Ascending aorta (tissue), 2 donors: ENCODE measurements around the gene TUBB2B. TPM values are rescaled to one million over a fixed set of nuclear protein-coding genes. Genes with fewer than 3 reads are reported as not detected.

ENCODE experiments used
- DNase-seq, 2 donors: peaks; one replicate each; pipeline ENCODE4 v3.0.0-alpha.2; 2019; ENCODE audit warnings: low spot score in 2 of 2
- H3K27ac ChIP-seq, 2 donors: fragments of 200-600 bp; sonication (generic); one replicate each; pipeline ENCODE4 v1.5.1; 2016 to 2017; ENCODE audit warnings: mild to moderate bottlenecking in 1 of 2
- H3K27me3 ChIP-seq: fragments of 200-600 bp; sonication (generic); one replicate; pipeline ENCODE4 v1.5.1; 2017
- H3K36me3 ChIP-seq, 2 donors: fragments of 200-600 bp; sonication (generic); one replicate each; pipeline ENCODE4 v1.5.1; 2016
- H3K4me1 ChIP-seq, 2 donors: fragments of 200-600 bp; sonication (generic); one replicate each; pipeline ENCODE4 v1.5.1; 2016 to 2017; ENCODE audit warnings: mild to moderate bottlenecking in 1 of 2
- H3K4me3 ChIP-seq, 2 donors: fragments of 200-600 bp; sonication (generic); one replicate each; pipeline ENCODE4 v1.5.1; 2016 to 2017; ENCODE audit warnings: mild to moderate bottlenecking in 1 of 2
- H3K9me3 ChIP-seq, 2 donors: fragments of 200-600 bp; sonication (generic); one replicate each; pipeline ENCODE4 v1.5.1; 2016
- CTCF ChIP-seq, 3 experiments: fragments of 200-600 bp in 2 of 3; fragments of 450-650 bp in 1 of 3; sonication (generic) in 2 of 3; IDR thresholded peaks; one replicate each; pipeline ENCODE4 v1.5.1; 2016 to 2019; ENCODE audit warnings: antibody characterized with exemption in 3 of 3, mild to moderate bottlenecking in 1 of 3, moderate library complexity in 1 of 3
- intact Hi-C: fragments of 100-400 bp; cut with DNase I; formaldehyde crosslinking; loops from one replicate; pipeline ENCODE4 v1.15.1; 2023
- total RNA-seq: library from RNA; depleted of rRNA; stranded (reverse); fragments of >200 nt; gene quantifications from one replicate; pipeline ENCODE4 v1.1.0, GENCODE V29; 2016

Gene TUBB2B
- total RNA-seq, 1 donor from 2014 or later = not detected

- intact Hi-C loops = no loop called here
- H3K4me1 ChIP-seq = peaks cover 0 to under 1% of the 10 kb centered on the region in 2 donors
- H3K27me3 ChIP-seq = no peaks in the 10 kb centered on the region
- no peak overlapping the region for H3K27ac ChIP-seq
- H3K9me3 ChIP-seq = no peaks in the 10 kb centered on the region
- no peak for DNase-seq
- TF ChIP-seq CTCF (IDR thresholded peaks at IDR 0.05) = no peak
- H3K4me3 ChIP-seq = no peak overlapping the region
- H3K36me3 ChIP-seq = no peaks in the 10 kb centered on the region
Measured at GRCh38 chr6:3221578-3221977, 5.9 kb downstream of the TUBB2B start.

- intact Hi-C loops = no loop called here
Measured at GRCh38 chr6:3220366-3220765, 7.1 kb downstream of the TUBB2B start.

GRCh38 chr6:3218266-3218665 lies 9.2 kb downstream of the TUBB2B start:
- no peaks in the 10 kb centered on the region for H3K4me1 ChIP-seq

More at GRCh38 chr6:3220366-3220765, 7.1 kb downstream of the TUBB2B start:
- no peaks in the 10 kb centered on the region for H3K9me3 ChIP-seq
- H3K4me1 ChIP-seq = no peaks in the 10 kb centered on the region
- H3K27me3 ChIP-seq = no peaks in the 10 kb centered on the region
- no peak overlapping the region for H3K27ac ChIP-seq
- DNase-seq = no peak
- H3K36me3 ChIP-seq = no peaks in the 10 kb centered on the region
- no peak for TF ChIP-seq CTCF (IDR thresholded peaks at IDR 0.05)
- H3K4me3 ChIP-seq = no peak overlapping the region

GRCh38 chr6:3217286-3217685 lies 10.2 kb downstream of the TUBB2B start:
- intact Hi-C loops = no loop called here
- Histone ChIP-seq H3K4me3 (no peak overlapping the region), H3K27me3 (no peaks in the 10 kb centered on the region), H3K4me1 (no peaks in the 10 kb centered on the region), H3K27ac (no peak overlapping the region), H3K36me3 (no peaks in the 10 kb centered on the region), H3K9me3 (no peaks in the 10 kb centered on the region)
- DNase-seq = no peak
- no peak for TF ChIP-seq CTCF (IDR thresholded peaks at IDR 0.05)

More at GRCh38 chr6:3218266-3218665, 9.2 kb downstream of the TUBB2B start:
- Histone ChIP-seq H3K27me3 (no peaks in the 10 kb centered on the region), H3K36me3 (no peaks in the 10 kb centered on the region), H3K27ac (no peak overlapping the region), H3K4me3 (no peak overlapping the region), H3K9me3 (no peaks in the 10 kb centered on the region)
- no peak for TF ChIP-seq CTCF (IDR thresholded peaks at IDR 0.05)
- no peak for DNase-seq
- intact Hi-C loops = no loop called here

- Histone ChIP-seq H3K4me3 (no peak overlapping the region), H3K9me3 (no peaks in the 10 kb centered on the region), H3K27me3 (no peaks in the 10 kb centered on the region), H3K36me3 (no peaks in the 10 kb centered on the region), H3K27ac (peak overlapping the region in 1 of 2 donors; percentile 1), H3K4me1 (peaks cover 0 to 14% of the 10 kb centered on the region in 2 donors)
- no peak for TF ChIP-seq CTCF (IDR thresholded peaks at IDR 0.05)
- intact Hi-C loops = no loop called here
- no peak for DNase-seq
Measured at GRCh38 chr6:3214898-3215297, 12.6 kb downstream of the TUBB2B start.

GRCh38 chr6:3213334-3213695 lies 14.1 kb downstream of the TUBB2B start:
- Histone ChIP-seq H3K9me3 (no peaks in the 10 kb centered on the region), H3K27ac (no peak overlapping the region), H3K27me3 (no peaks in the 10 kb centered on the region), H3K4me1 (peaks cover 0 to 22% of the 10 kb centered on the region in 2 donors), H3K4me3 (no peak overlapping the region), H3K36me3 (no peaks in the 10 kb centered on the region)
- DNase-seq = no peak
- TF ChIP-seq CTCF (IDR thresholded peaks at IDR 0.05) = no peak
- intact Hi-C loops = no loop called here
